Fibroblast of lung (primary cell): Measurements from ENCODE around the gene MTRFR. TPM values are rescaled to one million over a fixed set of nuclear protein-coding genes. Genes with fewer than 3 reads are reported as not detected.

Source experiments
- DNase-seq, 2 donors: peaks; one replicate each; pipeline versions ENCODE4 v3.0.0 to v3.0.0-alpha.2; 2010; ENCODE audit warnings: low read depth in 2 of 2
- H2AFZ ChIP-seq: 2 replicates; pipeline ENCODE4 v1.5.1; 2012; ENCODE audit warnings: low read length, control low read depth, inconsistent platforms
- H3K27ac ChIP-seq: 2 replicates; pipeline ENCODE4 v1.5.1; 2011; ENCODE audit warnings: low read length, control low read depth; ENCODE audit not compliant: insufficient read depth
- H3K27me3 ChIP-seq: 2 replicates; pipeline ENCODE4 v1.5.1; 2011; ENCODE audit warnings: mild to moderate bottlenecking, low read length; ENCODE audit not compliant: control insufficient read depth, insufficient read depth
- H3K36me3 ChIP-seq: 2 replicates; pipeline ENCODE4 v1.5.1; 2011; ENCODE audit warnings: low read length; ENCODE audit not compliant: control insufficient read depth, insufficient read depth
- H3K4me1 ChIP-seq: 2 replicates; pipeline ENCODE4 v1.5.1; 2011; ENCODE audit warnings: low read length; ENCODE audit not compliant: control insufficient read depth, insufficient read depth; ENCODE audit errors: extremely low read depth
- H3K4me2 ChIP-seq: 2 replicates; pipeline ENCODE4 v1.5.1; 2011; ENCODE audit warnings: low read length, control low read depth; ENCODE audit not compliant: insufficient read depth; ENCODE audit errors: extremely low read depth
- H3K4me3 ChIP-seq, 4 experiments: fragments of 200-600 bp in 1 of 4; sonication (generic) in 1 of 4; replicated peaks in 1 of 4; 2 replicates each; pipeline ENCODE4 v1.5.1; 2011 to 2016; ENCODE audit warnings: low read length in 4 of 4, low read depth in 3 of 4, mild to moderate bottlenecking in 3 of 4, control low read depth in 2 of 4, inconsistent platforms in 1 of 4, mixed read lengths in 1 of 4; ENCODE audit not compliant: insufficient read depth in 1 of 4; ENCODE audit errors: control extremely low read depth in 1 of 4
- H3K79me2 ChIP-seq: 2 replicates; pipeline ENCODE4 v1.5.1; 2012; ENCODE audit warnings: mild to moderate bottlenecking, low read length, inconsistent platforms; ENCODE audit not compliant: control insufficient read depth, insufficient read depth
- H3K9ac ChIP-seq: 2 replicates; pipeline ENCODE4 v1.5.1; 2011; ENCODE audit warnings: mild to moderate bottlenecking, low read length, control low read depth; ENCODE audit not compliant: insufficient read depth
- H3K9me3 ChIP-seq: 2 replicates; pipeline ENCODE4 v1.5.1; 2012; ENCODE audit warnings: low read depth, low read length; ENCODE audit not compliant: control insufficient read depth, insufficient read depth
- H4K20me1 ChIP-seq: 2 replicates; pipeline ENCODE4 v1.5.1; 2011; ENCODE audit warnings: low read length; ENCODE audit not compliant: control insufficient read depth, insufficient read depth; ENCODE audit errors: extremely low read depth
- EZH2 ChIP-seq: IDR thresholded peaks from 2 replicates; pipeline ENCODE4 v1.5.1; 2012; ENCODE audit warnings: low read length, control low read depth, mild to moderate bottlenecking; ENCODE audit errors: missing control alignments
- polyA minus RNA-seq: library from RNA; depleted of rRNA, polyadenylated mRNA; stranded (reverse); fragments of >200 nt; gene quantifications from 2 replicates; pipeline ENCODE4 v1.2.3, GENCODE V29; 2011; ENCODE audit warnings: low replicate concordance
- polyA plus RNA-seq, 2 donors: library from polyadenylated mRNA; depleted of rRNA in 1 of 2; stranded (reverse) in 1 of 2; unstranded in 1 of 2; fragments of >200 nt; gene quantifications; 2 replicates each; pipeline ENCODE4 v1.2.1, GENCODE V29; 2011 to 2012; ENCODE audit warnings: missing spikeins in 1 of 2
- total RNA-seq: library from RNA; depleted of rRNA; stranded (reverse); fragments of >200 nt; gene quantifications from 2 replicates; pipeline ENCODE4 v1.2.1, GENCODE V29; 2014
- TF ChIP-seq, protein P1 (sequence below), 2 donors: IDR thresholded peaks in 1 of 2; conservative IDR thresholded peaks in 1 of 2; 1 replicate in 1 of 2; 2 replicates in 1 of 2; pipeline ENCODE4 v1.5.1; 2011 to 2012; ENCODE audit warnings: low read length in 2 of 2, control low read depth in 1 of 2, inconsistent platforms in 1 of 2, low read depth in 1 of 2, mild to moderate bottlenecking in 1 of 2

Gene MTRFR
- total RNA-seq (10.8 and 17.5 TPM in 2 replicates), polyA plus RNA-seq (9.5 and 10.4 TPM in 2 replicates), polyA minus RNA-seq (7.9 and 12.7 TPM in 2 replicates)
- polyA plus RNA-seq (2012): 15.5 TPM in 2 replicates

DNA sequence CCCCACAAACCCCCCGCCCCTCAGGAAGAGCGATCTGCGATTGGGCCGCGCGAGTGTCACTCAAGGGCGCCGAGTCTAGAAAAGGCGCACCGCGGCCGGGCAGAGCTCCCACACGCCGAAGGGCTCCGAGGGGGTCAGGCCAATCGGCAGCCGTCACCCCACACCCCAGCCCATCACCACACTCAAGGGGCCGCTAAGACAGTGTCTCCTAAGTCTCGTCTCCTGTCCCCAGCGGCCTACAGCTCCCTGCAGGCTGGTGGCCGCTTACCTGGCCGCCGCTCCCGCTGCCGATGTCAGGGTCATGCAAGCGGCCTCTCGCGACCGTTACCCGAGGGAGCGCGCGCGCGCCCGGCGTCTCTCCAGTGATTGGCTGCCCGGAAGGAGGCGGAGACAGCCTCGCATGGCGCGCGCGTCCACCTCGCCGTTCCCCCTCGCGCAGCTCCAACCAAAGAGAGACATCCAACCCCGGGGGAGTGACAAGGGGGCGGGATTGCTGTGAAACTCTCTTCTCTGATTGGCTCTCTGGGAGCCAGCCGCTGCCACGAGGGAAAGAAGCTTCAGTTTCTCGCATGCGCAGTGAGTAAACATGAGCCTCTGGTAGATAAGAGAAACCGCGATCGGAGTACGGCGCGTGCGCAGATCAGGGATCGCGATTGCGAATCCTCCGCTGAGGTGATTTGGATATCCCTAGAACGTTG is at the start of gene MTRFR, which contains the start of gene MPHOSPH9:
Gene MTRFR (plus strand): TSS at position 630 of the 698 bp plus-strand sequence. CDS start 20,239 bp downstream, outside the sequence.
Gene MPHOSPH9 (minus strand): TSS at position 335 of the 698 bp plus-strand sequence. CDS start 2,777 bp downstream, outside the sequence.
- TF ChIP-seq, protein P1, sequence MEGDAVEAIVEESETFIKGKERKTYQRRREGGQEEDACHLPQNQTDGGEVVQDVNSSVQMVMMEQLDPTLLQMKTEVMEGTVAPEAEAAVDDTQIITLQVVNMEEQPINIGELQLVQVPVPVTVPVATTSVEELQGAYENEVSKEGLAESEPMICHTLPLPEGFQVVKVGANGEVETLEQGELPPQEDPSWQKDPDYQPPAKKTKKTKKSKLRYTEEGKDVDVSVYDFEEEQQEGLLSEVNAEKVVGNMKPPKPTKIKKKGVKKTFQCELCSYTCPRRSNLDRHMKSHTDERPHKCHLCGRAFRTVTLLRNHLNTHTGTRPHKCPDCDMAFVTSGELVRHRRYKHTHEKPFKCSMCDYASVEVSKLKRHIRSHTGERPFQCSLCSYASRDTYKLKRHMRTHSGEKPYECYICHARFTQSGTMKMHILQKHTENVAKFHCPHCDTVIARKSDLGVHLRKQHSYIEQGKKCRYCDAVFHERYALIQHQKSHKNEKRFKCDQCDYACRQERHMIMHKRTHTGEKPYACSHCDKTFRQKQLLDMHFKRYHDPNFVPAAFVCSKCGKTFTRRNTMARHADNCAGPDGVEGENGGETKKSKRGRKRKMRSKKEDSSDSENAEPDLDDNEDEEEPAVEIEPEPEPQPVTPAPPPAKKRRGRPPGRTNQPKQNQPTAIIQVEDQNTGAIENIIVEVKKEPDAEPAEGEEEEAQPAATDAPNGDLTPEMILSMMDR (conservative IDR thresholded peaks at IDR 0.05 in 1 of 2, IDR thresholded peaks at IDR 0.05 in 1 of 2; ENCODE audit: low read depth in 1 of 2, low read length in 2 of 2): no peak
- H3K79me2 ChIP-seq: peaks cover 49% of the 10 kb centered on the region

DNA sequence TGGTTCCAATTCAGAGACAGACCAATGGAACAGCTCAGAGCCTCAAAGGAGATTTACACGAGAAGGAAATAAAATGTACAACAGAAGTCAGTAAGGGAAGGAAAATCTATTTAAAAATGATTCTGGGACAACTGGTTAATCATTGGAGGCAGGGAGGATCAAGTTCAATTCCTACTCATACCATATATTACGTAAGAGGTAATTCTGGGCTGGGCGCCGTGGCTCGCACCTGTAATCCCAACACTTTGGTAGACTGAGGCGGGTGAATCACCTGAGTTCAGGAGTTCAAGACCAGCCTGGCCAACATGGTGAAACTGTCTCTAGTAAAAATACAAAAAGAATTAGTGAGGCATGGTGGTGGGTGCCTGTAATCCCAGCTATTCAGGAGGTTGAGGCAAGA is 45.6 kb upstream of the MTRFR start:
- Histone ChIP-seq H3K9me3 (no peaks in the 10 kb centered on the region), H3K27ac (no peak overlapping the region), H3K36me3 (peaks cover 5% of the 10 kb centered on the region), H3K9ac (no peak overlapping the region), H3K79me2 (no peaks in the 10 kb centered on the region), H3K4me3 (no peak overlapping the region), H3K4me1 (no peaks in the 10 kb centered on the region), H3K4me2 (no peak overlapping the region), H4K20me1 (no peaks in the 10 kb centered on the region), H2AFZ (no peak overlapping the region), H3K27me3 (no peaks in the 10 kb centered on the region)
- TF ChIP-seq EZH2: no peak
- TF ChIP-seq, protein P1 (conservative IDR thresholded peaks at IDR 0.05 in 1 of 2, IDR thresholded peaks at IDR 0.05 in 1 of 2; ENCODE audit: low read depth in 1 of 2, low read length in 2 of 2): no peak
- DNase-seq: no peak

More for the DNA sequence above, at the start of gene MTRFR, which contains the start of gene MPHOSPH9:
- Histone ChIP-seq H3K4me3 (peak within 1 kb of the TSS; percentile 76 to 100 (median 86)), H4K20me1 (no peaks in the 10 kb centered on the region), H3K27ac (peak within 1 kb of the TSS; percentile 77), H3K4me1 (peaks cover 3% of the 10 kb centered on the region), H3K27me3 (no peaks in the 10 kb centered on the region), H3K9ac (peak within 1 kb of the TSS; percentile 83), H3K36me3 (no peaks in the 10 kb centered on the region), H2AFZ (peak within 1 kb of the TSS; percentile 87), H3K9me3 (no peaks in the 10 kb centered on the region), H3K4me2 (peak within 1 kb of the TSS; percentile 97)
- DNase-seq: peak; percentile 99

DNA sequence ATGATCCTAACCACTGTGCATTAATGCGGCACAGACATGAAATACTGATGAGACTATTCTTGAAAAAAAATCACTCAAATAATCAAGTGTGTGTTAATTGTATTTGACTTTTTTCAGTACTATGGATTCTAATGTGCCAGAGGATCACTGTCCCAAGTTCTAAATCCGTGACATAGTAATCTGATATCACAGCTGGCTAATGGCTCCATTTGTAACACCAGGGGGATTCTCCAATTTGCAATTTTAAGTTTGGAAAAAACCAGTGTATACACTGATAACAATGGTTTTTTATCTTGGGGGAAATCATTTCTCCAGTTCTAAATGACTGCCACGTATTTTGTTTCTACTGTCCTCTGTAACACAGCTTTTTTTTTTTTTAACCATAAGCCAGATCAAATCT is 33.3 kb upstream of the MTRFR start:
- Histone ChIP-seq H3K4me1 (no peaks in the 10 kb centered on the region), H3K9ac (no peak overlapping the region), H3K27me3 (no peaks in the 10 kb centered on the region), H3K36me3 (no peaks in the 10 kb centered on the region), H2AFZ (no peak overlapping the region), H3K4me2 (no peak overlapping the region), H4K20me1 (no peaks in the 10 kb centered on the region), H3K79me2 (no peaks in the 10 kb centered on the region), H3K27ac (no peak overlapping the region), H3K9me3 (no peaks in the 10 kb centered on the region), H3K4me3 (no peak overlapping the region)
- no peak for DNase-seq
- TF ChIP-seq EZH2: no peak
- TF ChIP-seq, protein P1 (conservative IDR thresholded peaks at IDR 0.05 in 1 of 2, IDR thresholded peaks at IDR 0.05 in 1 of 2; ENCODE audit: low read depth in 1 of 2, low read length in 2 of 2): no peak
